ENCODE measurements around the gene LBX2. TPM values are rescaled to one million over a fixed set of nuclear protein-coding genes. Genes with fewer than 3 reads are reported as not detected.

LBX2 gene
- total and polyA plus RNA-seq, 4 donors: 0.63 to 1.9 (median 1.1) TPM

- Histone ChIP-seq H3K4me3 (no peak overlapping the region), H3K9me3 (ENCODE audit: control insufficient read depth in 4 of 4, insufficient read depth in 3 of 4, low read length in 3 of 4) (no peaks in the 10 kb centered on the region), H3K9ac (ENCODE audit: insufficient read depth in 1 of 2, low read length in 2 of 2) (no peak overlapping the region), H3K27ac (ENCODE audit: low read depth in 1 of 2, low read length in 1 of 2) (no peak overlapping the region), H3K4me1 (ENCODE audit: control insufficient read depth in 5 of 5, insufficient read depth in 5 of 5, low read length in 5 of 5) (peaks cover 0 to 21% (median 4%) of the 10 kb centered on the region in 5 donors), H3K36me3 (ENCODE audit: control insufficient read depth in 4 of 4, insufficient read depth in 4 of 4, low read length in 4 of 4) (peaks cover 16 to 36% (median 26%) of the 10 kb centered on the region in 4 donors), H3K27me3 (ENCODE audit: control insufficient read depth in 3 of 3, insufficient read depth in 3 of 3, low read length in 2 of 3) (peaks cover 0 to 43% (median 35%) of the 10 kb centered on the region in 3 donors)
- DNase-seq: no peak
- no peak for TF ChIP-seq CTCF (IDR thresholded peaks at IDR 0.05; ENCODE audit: control extremely low read depth, extremely low read depth)
- no peak for ATAC-seq (ENCODE audit: insufficient read depth, low FRiP score)
- 92 to 100% methylated on average over 1 of the region's 1 CpG for WGBS, 2 donors
These were observed 4.0 kb downstream of the LBX2 start for GRCh38 chr2:74495440-74495839.

- ATAC-seq (ENCODE audit: insufficient read depth, low FRiP score) (no peak), DNase-seq (no peak)
- H3K27me3 ChIP-seq (ENCODE audit: control insufficient read depth in 3 of 3, insufficient read depth in 3 of 3, low read length in 2 of 3): peaks cover 0 to 26% (median 19%) of the 10 kb centered on the region in 3 donors
- H3K4me1 ChIP-seq (ENCODE audit: control insufficient read depth in 5 of 5, insufficient read depth in 5 of 5, low read length in 5 of 5): peaks cover 0 to 11% (median 4%) of the 10 kb centered on the region in 5 donors
- H3K27ac ChIP-seq (ENCODE audit: low read depth in 1 of 2, low read length in 1 of 2): no peak overlapping the region
- H3K36me3 ChIP-seq (ENCODE audit: control insufficient read depth in 4 of 4, insufficient read depth in 4 of 4, low read length in 4 of 4): peaks cover 23 to 42% (median 34%) of the 10 kb centered on the region in 4 donors
- H3K9ac ChIP-seq (ENCODE audit: insufficient read depth in 1 of 2, low read length in 2 of 2): no peak overlapping the region
- no peak for TF ChIP-seq CTCF (IDR thresholded peaks at IDR 0.05; ENCODE audit: control extremely low read depth, extremely low read depth)
- 95 to 96% methylated on average over 3 of the region's 3 CpGs for WGBS, 2 donors
- no peak overlapping the region for H3K4me3 ChIP-seq
- H3K9me3 ChIP-seq (ENCODE audit: control insufficient read depth in 4 of 4, insufficient read depth in 3 of 4, low read length in 3 of 4): no peaks in the 10 kb centered on the region
These were observed 5.9 kb downstream of the LBX2 start for GRCh38 chr2:74493546-74493945.

GRCh38 chr2:74491648-74492544 lies 7.5 kb downstream of the LBX2 start:
- H3K27me3 ChIP-seq (ENCODE audit: control insufficient read depth in 3 of 3, insufficient read depth in 3 of 3, low read length in 2 of 3): peaks cover 0 to 10% (median 4%) of the 10 kb centered on the region in 3 donors
- H3K4me3 ChIP-seq: no peak overlapping the region
- no peak overlapping the region for H3K27ac ChIP-seq (ENCODE audit: low read depth in 1 of 2, low read length in 1 of 2)
- no peak overlapping the region for H3K9ac ChIP-seq (ENCODE audit: insufficient read depth in 1 of 2, low read length in 2 of 2)
- ATAC-seq (ENCODE audit: insufficient read depth, low FRiP score) (no peak), DNase-seq (no peak)
- 96 to 98% methylated on average over 12 of the region's 12 CpGs for WGBS, 2 donors
- no peaks in the 10 kb centered on the region for H3K4me1 ChIP-seq (ENCODE audit: control insufficient read depth in 5 of 5, insufficient read depth in 5 of 5, low read length in 5 of 5)
- H3K9me3 ChIP-seq (ENCODE audit: control insufficient read depth in 4 of 4, insufficient read depth in 3 of 4, low read length in 3 of 4): no peaks in the 10 kb centered on the region
- TF ChIP-seq CTCF (IDR thresholded peaks at IDR 0.05; ENCODE audit: control extremely low read depth, extremely low read depth): no peak
- H3K36me3 ChIP-seq (ENCODE audit: control insufficient read depth in 4 of 4, insufficient read depth in 4 of 4, low read length in 4 of 4): peaks cover 23 to 42% (median 38%) of the 10 kb centered on the region in 4 donors

Measured in lung (tissue), 12 donors.